ENCODE results near the gene SYCP2L.
"Not testable (repeated sequence)": the region's sequence is repeated elsewhere in the genome, so short reads cannot be mapped to it uniquely, and the experiment has no call there.

Gene SYCP2L

DNA sequence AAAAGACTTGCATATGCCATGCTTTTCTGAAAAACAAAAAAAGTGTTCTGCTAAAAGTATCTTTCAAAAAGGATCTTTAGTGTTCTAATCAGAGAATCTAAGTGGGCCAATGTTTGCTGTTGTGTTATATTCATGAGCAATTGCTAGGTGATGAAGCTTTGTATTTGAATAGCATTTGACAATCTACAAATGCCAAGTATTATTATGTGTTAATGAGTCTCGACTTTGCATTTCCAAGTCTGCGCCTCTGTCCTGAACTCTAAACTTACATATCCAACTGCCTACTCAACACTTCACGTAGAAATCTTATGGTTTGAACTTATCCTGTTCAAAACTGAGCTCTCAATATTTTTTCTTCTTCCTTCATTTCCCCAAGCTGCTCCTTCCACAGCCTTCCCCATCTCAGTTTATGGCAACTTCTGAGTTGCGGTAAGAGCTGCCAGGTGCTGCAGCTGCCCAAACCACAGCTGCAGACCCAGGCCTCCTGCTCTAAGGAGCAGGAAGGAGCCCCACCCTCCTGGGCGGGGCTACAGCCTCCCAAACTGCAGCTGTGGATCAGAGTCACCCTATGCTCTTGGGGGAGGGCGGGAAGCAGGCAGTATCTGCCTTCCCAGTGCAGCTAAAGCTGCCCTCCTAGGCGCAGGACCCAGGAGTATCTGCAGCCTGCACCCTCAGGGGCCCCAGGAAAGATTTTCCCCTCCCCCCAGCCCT is 31.8 kb upstream of the SYCP2L start:
- Histone ChIP-seq H3K4me3 (ENCODE audit: low read depth, low read length) (no peak overlapping the region), H3K4me1 (ENCODE audit: control insufficient read depth, insufficient read depth, low read length) (no peaks in the 10 kb centered on the region; the same call in 1 of the 2 replicates), H3K27ac (ENCODE audit: extremely low read depth, low read depth, low read length) (no peak overlapping the region), H3K36me3 (ENCODE audit: control insufficient read depth in 2 of 2, insufficient read depth in 1 of 2, low read length in 2 of 2) (no peaks in the 10 kb centered on the region), H3K9me3 (ENCODE audit: control insufficient read depth, insufficient read depth, low read depth, low read length) (no peaks in the 10 kb centered on the region)
- no peak for TF ChIP-seq ZNF311 (tag by site-specific recombination; IDR thresholded peaks at IDR 0.05; ENCODE audit: borderline replicate concordance)
- TF ChIP-seq ZNF391 (tag by site-specific recombination; IDR thresholded peaks at IDR 0.05; ENCODE audit: borderline replicate concordance, low read depth) = no peak
- no peak for TF ChIP-seq ZNF133 (tag by site-specific recombination; IDR thresholded peaks at IDR 0.05)
- ChIA-PET POLR2A (interaction anchor here (1.1 kb wide), 1 partner anchor 32 kb away, joined by 3 read pairs; the partner anchor contains the start of gene SYCP2L), CTCF (interaction anchor here (0.7 to 0.8 kb wide), 2 partner anchors 16 to 1126 kb away, joined by 4 to 5 read pairs; no protein-coding TSS in a partner anchor)

- TF ChIP-seq ZNF10 (tag by site-specific recombination; IDR thresholded peaks at IDR 0.05) = peak; percentile 89
- no peak for TF ChIP-seq ZNF221 (tag by site-specific recombination; IDR thresholded peaks at IDR 0.05; ENCODE audit: borderline replicate concordance)
- TF ChIP-seq GLIS2 (tag by site-specific recombination; IDR thresholded peaks at IDR 0.05) = no peak
- TF ChIP-seq ZNF202 (tag by site-specific recombination; IDR thresholded peaks at IDR 0.05; ENCODE audit: borderline replicate concordance) = no peak
- TF ChIP-seq GLI2 (tag by site-specific recombination; IDR thresholded peaks at IDR 0.05; ENCODE audit: borderline replicate concordance, low read depth) = no peak
- TF ChIP-seq ZNF707 (tag by site-specific recombination; IDR thresholded peaks at IDR 0.05) = no peak
- TF ChIP-seq KLF16 (tag by site-specific recombination; IDR thresholded peaks at IDR 0.05) = no peak
- Histone ChIP-seq H3K36me3 (ENCODE audit: control insufficient read depth in 2 of 2, insufficient read depth in 1 of 2, low read length in 2 of 2) (no peaks in the 10 kb centered on the region), H3K4me3 (ENCODE audit: low read depth, low read length) (no peak overlapping the region), H3K9me3 (ENCODE audit: control insufficient read depth, insufficient read depth, low read depth, low read length) (no peaks in the 10 kb centered on the region), H3K27ac (ENCODE audit: extremely low read depth, low read depth, low read length) (no peak overlapping the region), H3K4me1 (ENCODE audit: control insufficient read depth, insufficient read depth, low read length) (no peaks in the 10 kb centered on the region)
- POLR2A ChIA-PET = no interaction called here
- CTCF ChIA-PET = no interaction called here
These were observed 29.6 kb upstream of the SYCP2L start for GRCh38 chr6:10857259-10857658.

GRCh38 chr6:10861086-10861485 is 25.8 kb upstream of the SYCP2L start:
- no peak overlapping the region for H3K4me3 ChIP-seq (ENCODE audit: low read depth, low read length)
- H3K4me1 ChIP-seq (ENCODE audit: control insufficient read depth, insufficient read depth, low read length) = no peaks in the 10 kb centered on the region
- H3K27ac ChIP-seq (ENCODE audit: extremely low read depth, low read depth, low read length) = no peak overlapping the region
- TF ChIP-seq ZNF626 (tag by site-specific recombination; IDR thresholded peaks at IDR 0.05) = no peak
- TF ChIP-seq AEBP2 (tag by site-specific recombination; IDR thresholded peaks at IDR 0.05; ENCODE audit: borderline replicate concordance) = no peak
- TF ChIP-seq GFI1B (tag by site-specific recombination; IDR thresholded peaks at IDR 0.05) = no peak
- TF ChIP-seq MZF1 (tag by site-specific recombination; IDR thresholded peaks at IDR 0.05; ENCODE audit: borderline replicate concordance) = no peak
- ChIA-PET POLR2A (no interaction called here), CTCF (no interaction called here)
- H3K36me3 ChIP-seq (ENCODE audit: control insufficient read depth in 2 of 2, insufficient read depth in 1 of 2, low read length in 2 of 2) = no peaks in the 10 kb centered on the region
- H3K9me3 ChIP-seq (ENCODE audit: control insufficient read depth, insufficient read depth, low read depth, low read length) = no peaks in the 10 kb centered on the region

DNA sequence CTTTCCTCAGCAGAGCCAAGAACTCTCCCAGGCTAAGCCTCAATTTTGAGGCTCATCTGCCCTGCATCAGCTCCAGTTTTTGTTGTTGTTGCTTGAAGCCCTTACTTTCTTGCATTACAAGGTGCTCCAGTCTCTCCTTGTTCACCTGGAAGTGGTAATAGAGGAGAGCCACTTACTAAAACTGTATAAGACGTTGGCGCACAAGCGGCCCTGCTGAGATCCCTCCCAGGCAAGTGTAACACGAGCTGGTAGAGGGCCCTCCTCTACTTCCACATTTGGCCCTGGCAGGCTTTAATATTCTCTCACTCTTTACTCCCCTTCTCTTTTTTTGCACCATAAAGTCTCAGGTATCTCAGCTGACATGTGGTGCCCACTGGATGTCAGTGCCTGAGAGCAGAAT is 24.5 kb upstream of the SYCP2L start:
- H3K4me3 ChIP-seq (ENCODE audit: low read depth, low read length) = no peak overlapping the region
- H3K9me3 ChIP-seq (ENCODE audit: control insufficient read depth, insufficient read depth, low read depth, low read length) = no peaks in the 10 kb centered on the region
- CTCF ChIA-PET = no interaction called here
- H3K4me1 ChIP-seq (ENCODE audit: control insufficient read depth, insufficient read depth, low read length) = no peaks in the 10 kb centered on the region
- H3K27ac ChIP-seq (ENCODE audit: extremely low read depth, low read depth, low read length) = no peak overlapping the region
- POLR2A ChIA-PET = no interaction called here
- H3K36me3 ChIP-seq (ENCODE audit: control insufficient read depth in 2 of 2, insufficient read depth in 1 of 2, low read length in 2 of 2) = no peaks in the 10 kb centered on the region
- TF ChIP-seq ZNF610 (tag by site-specific recombination; IDR thresholded peaks at IDR 0.05; ENCODE audit: borderline replicate concordance) (no peak), ZBTB20 (tag by site-specific recombination; IDR thresholded peaks at IDR 0.05) (no peak), ZNF843 (tag by site-specific recombination; IDR thresholded peaks at IDR 0.05) (no peak), ZNF133 (tag by site-specific recombination; IDR thresholded peaks at IDR 0.05) (no peak), ZNF473 (tag by site-specific recombination; IDR thresholded peaks at IDR 0.05) (no peak), HOXA7 (CRISPR knock-in tag; IDR thresholded peaks at IDR 0.05; ENCODE audit: borderline replicate concordance) (no peak), ZIC2 (tag by site-specific recombination; IDR thresholded peaks at IDR 0.05) (no peak)
- TF ChIP-seq, protein P1, sequence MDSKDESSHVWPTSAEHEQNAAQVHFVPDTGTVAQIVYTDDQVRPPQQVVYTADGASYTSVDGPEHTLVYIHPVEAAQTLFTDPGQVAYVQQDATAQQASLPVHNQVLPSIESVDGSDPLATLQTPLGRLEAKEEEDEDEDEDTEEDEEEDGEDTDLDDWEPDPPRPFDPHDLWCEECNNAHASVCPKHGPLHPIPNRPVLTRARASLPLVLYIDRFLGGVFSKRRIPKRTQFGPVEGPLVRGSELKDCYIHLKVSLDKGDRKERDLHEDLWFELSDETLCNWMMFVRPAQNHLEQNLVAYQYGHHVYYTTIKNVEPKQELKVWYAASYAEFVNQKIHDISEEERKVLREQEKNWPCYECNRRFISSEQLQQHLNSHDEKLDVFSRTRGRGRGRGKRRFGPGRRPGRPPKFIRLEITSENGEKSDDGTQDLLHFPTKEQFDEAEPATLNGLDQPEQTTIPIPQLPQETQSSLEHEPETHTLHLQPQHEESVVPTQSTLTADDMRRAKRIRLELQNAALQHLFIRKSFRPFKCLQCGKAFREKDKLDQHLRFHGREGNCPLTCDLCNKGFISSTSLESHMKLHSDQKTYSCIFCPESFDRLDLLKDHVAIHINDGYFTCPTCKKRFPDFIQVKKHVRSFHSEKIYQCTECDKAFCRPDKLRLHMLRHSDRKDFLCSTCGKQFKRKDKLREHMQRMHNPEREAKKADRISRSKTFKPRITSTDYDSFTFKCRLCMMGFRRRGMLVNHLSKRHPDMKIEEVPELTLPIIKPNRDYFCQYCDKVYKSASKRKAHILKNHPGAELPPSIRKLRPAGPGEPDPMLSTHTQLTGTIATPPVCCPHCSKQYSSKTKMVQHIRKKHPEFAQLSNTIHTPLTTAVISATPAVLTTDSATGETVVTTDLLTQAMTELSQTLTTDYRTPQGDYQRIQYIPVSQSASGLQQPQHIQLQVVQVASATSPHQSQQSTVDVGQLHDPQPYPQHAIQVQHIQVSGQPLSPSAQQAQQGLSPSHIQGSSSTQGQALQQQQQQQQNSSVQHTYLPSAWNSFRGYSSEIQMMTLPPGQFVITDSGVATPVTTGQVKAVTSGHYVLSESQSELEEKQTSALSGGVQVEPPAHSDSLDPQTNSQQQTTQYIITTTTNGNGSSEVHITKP (tag by site-specific recombination; IDR thresholded peaks at IDR 0.05) = no peak

- H3K27ac ChIP-seq (ENCODE audit: extremely low read depth, low read depth, low read length); H3K4me1 ChIP-seq (ENCODE audit: control insufficient read depth, insufficient read depth, low read length); H3K9me3 ChIP-seq (ENCODE audit: control insufficient read depth, insufficient read depth, low read depth, low read length); H3K36me3 ChIP-seq (ENCODE audit: control insufficient read depth in 2 of 2, insufficient read depth in 1 of 2, low read length in 2 of 2); POLR2A ChIA-PET; H3K4me3 ChIP-seq (ENCODE audit: low read depth, low read length); CTCF ChIA-PET: not testable (repeated sequence)
These were observed 23.8 kb upstream of the SYCP2L start for GRCh38 chr6:10863031-10863430.
